HG03442 (cell line): ENCODE measurements around the gene PPM1J.
"Not testable (repeated sequence)": the region's sequence is repeated elsewhere in the genome, so short reads cannot be mapped to it uniquely, and the experiment has no call there.

Experiments used
- ATAC-seq: cut with Tn5 transposase; IDR thresholded peaks from one replicate; pipeline ENCODE4 v1.9.1; 2021; ENCODE audit warnings: mild to moderate bottlenecking, moderate library complexity; ENCODE audit not compliant: unreplicated experiment

Gene PPM1J

GRCh38 chr1:112715264-112716053 is at the start of gene PPM1J:
Gene PPM1J, minus strand, starts transcription at chr1:112715332. Its CDS starts 31 bp downstream, at chr1:112715301.
- ATAC-seq, result peak; percentile 71

- no peak for ATAC-seq
Observed at GRCh38 chr1:112762541-112763500, 47.7 kb upstream of the PPM1J start.

- no peak for ATAC-seq
Observed at GRCh38 chr1:112761714-112762480, 46.8 kb upstream of the PPM1J start.

GRCh38 chr1:112759228-112759627 is 44.1 kb upstream of the PPM1J start:
- no peak for ATAC-seq

- no peak for ATAC-seq
Observed at GRCh38 chr1:112754116-112754628, 39.0 kb upstream of the PPM1J start.

GRCh38 chr1:112748396-112748795 is 33.3 kb upstream of the PPM1J start:
- no peak for ATAC-seq

GRCh38 chr1:112744009-112744578 is 29.0 kb upstream of the PPM1J start:
- ATAC-seq, result no peak

GRCh38 chr1:112743174-112744008 is 28.3 kb upstream of the PPM1J start:
- no peak for ATAC-seq

GRCh38 chr1:112737573-112737972 is 22.4 kb upstream of the PPM1J start:
- no peak for ATAC-seq

GRCh38 chr1:112735752-112736151 is 20.6 kb upstream of the PPM1J start:
- ATAC-seq, result no peak

- no peak for ATAC-seq
Observed at GRCh38 chr1:112731451-112731850, 16.3 kb upstream of the PPM1J start.

GRCh38 chr1:112729909-112730308 is 14.8 kb upstream of the PPM1J start:
- ATAC-seq, result no peak

- ATAC-seq, result not testable (repeated sequence)
Observed at GRCh38 chr1:112729011-112729410, 13.9 kb upstream of the PPM1J start.

- not testable (repeated sequence) for ATAC-seq
Observed at GRCh38 chr1:112728306-112728971, 13.3 kb upstream of the PPM1J start.

GRCh38 chr1:112727716-112728115 is 12.6 kb upstream of the PPM1J start:
- ATAC-seq, result no peak

- ATAC-seq, result not testable (repeated sequence)
Observed at GRCh38 chr1:112724240-112724639, 9.1 kb upstream of the PPM1J start.

- ATAC-seq, result no peak
Observed at GRCh38 chr1:112723511-112723839, 8.3 kb upstream of the PPM1J start.

- no peak for ATAC-seq
Observed at GRCh38 chr1:112722601-112723510, 7.7 kb upstream of the PPM1J start.
